Measurements from ENCODE around the gene GULP1. TPM values are rescaled to one million over a fixed set of nuclear protein-coding genes. Genes with fewer than 3 reads are reported as not detected.

The GULP1 gene
- total RNA-seq, 1 experiment from 2014 or later = 163 TPM

- in situ Hi-C loops (cut with HindIII; ENCODE audit: low sequenced_read_pairs) = no loop called here
- DNase-seq (ENCODE audit: low spot score) = no peak
These were observed 269.9 kb downstream of the GULP1 start for GRCh38 chr2:188561473-188561979.

DNA sequence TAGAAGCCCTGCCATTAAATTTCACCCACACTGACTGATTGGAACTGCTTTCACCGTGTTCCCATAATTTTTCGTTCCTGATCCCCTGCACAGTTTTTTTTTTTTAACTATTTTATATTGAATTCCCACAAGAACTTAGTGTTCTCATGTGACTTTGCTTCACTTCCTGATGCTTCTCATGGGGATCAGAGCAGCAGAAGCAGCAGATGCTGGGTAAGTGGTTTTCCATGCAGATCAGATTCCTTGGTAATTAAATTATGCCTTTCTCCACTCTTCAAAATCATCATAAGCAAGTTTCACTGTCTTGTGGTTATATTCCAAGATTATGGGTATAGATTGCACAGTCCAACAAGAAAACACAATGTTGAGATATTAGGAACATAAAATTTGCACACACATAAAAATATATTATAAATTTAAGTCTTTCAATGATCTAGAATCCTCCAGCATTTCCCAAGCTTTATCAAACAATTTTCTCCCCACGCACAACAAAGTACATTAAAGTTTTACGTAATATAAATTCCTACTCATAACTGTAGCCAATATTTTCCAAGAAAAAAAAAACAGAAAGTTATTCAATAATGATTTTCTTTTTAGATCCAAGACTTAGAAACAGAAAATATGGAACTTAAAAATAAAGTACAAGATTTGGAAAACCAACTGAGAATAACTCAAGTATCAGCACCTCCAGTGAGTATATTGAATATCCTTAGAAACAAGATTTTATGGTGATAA is 277.9 kb downstream of the GULP1 start:
- no peak for DNase-seq (ENCODE audit: low spot score)
- in situ Hi-C loops (cut with HindIII; ENCODE audit: low sequenced_read_pairs) = no loop called here

- DNase-seq (ENCODE audit: low spot score) = no peak
- in situ Hi-C loops (cut with HindIII; ENCODE audit: low sequenced_read_pairs) = no loop called here
These were observed 278.7 kb downstream of the GULP1 start for GRCh38 chr2:188570370-188570769.

DNA sequence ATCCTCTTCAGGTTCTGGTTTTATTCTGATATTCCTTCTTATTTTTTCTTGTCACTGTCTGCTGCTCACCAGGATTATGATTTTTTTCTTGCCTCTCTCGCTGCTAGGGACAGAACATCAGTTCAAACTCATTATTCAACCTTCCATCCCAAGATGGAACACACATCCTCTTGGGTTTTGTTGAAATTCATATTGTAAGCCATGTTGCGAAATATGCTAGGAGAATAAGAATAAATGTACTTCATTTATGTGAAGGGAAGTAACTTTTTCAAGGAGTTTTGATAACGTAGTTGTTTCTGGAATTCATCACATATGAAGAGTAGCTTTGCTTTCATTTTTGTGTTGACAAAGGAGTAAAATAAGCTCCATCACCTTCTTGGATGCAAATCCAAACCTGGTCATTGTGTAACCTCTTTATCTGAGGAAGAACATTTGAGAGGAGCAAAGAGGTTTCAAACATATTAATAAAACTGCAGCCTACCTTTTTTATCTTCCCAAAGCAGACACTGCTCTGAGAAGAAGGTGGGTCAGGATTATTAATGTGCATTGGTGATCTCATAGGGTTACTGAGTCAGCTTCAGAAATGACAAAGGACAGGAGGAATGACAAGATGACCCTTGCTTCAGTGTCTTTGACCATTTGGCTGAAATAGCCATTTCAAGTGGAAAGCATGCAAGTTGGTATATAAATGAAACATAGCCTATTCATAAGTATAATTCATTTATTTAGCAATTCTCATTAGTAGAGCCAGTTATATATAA is 280.0 kb downstream of the GULP1 start:
- in situ Hi-C loops (cut with HindIII; ENCODE audit: low sequenced_read_pairs) = no loop called here
- no peak for DNase-seq (ENCODE audit: low spot score)

- DNase-seq (ENCODE audit: low spot score) = no peak
- in situ Hi-C loops (cut with HindIII; ENCODE audit: low sequenced_read_pairs) = no loop called here
These were observed 280.9 kb downstream of the GULP1 start for GRCh38 chr2:188572592-188572991.

DNA sequence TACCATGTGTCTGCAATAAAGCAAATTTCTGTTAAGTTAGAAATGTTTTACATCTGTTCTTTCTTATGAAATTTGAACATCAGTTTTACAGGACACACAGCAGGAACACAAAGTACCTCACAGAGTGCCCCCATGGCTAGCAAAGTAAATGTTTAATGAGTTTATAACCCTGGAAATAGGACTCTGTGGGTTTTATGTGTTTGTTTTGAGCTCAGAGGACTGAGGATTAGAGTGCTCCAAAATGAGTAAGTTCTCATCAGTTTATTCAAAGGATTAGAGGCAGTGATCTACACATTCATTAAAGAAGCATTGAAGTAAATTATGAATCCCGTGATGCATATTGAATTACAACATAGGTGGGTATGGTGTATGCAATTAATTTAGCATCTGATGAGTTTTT is 281.8 kb downstream of the GULP1 start:
- DNase-seq (ENCODE audit: low spot score) = no peak
- in situ Hi-C loops (cut with HindIII; ENCODE audit: low sequenced_read_pairs) = no loop called here

- no peak for DNase-seq (ENCODE audit: low spot score)
- in situ Hi-C loops (cut with HindIII; ENCODE audit: low sequenced_read_pairs) = no loop called here
These were observed 284.3 kb downstream of the GULP1 start for GRCh38 chr2:188576006-188576405.

GRCh38 chr2:188576651-188577050 is 285.0 kb downstream of the GULP1 start:
- in situ Hi-C loops (cut with HindIII; ENCODE audit: low sequenced_read_pairs) = no loop called here
- DNase-seq (ENCODE audit: low spot score) = no peak

- in situ Hi-C loops (cut with HindIII; ENCODE audit: low sequenced_read_pairs) = no loop called here
- no peak for DNase-seq (ENCODE audit: low spot score)
These were observed 285.6 kb downstream of the GULP1 start for GRCh38 chr2:188577231-188577630.

DNA sequence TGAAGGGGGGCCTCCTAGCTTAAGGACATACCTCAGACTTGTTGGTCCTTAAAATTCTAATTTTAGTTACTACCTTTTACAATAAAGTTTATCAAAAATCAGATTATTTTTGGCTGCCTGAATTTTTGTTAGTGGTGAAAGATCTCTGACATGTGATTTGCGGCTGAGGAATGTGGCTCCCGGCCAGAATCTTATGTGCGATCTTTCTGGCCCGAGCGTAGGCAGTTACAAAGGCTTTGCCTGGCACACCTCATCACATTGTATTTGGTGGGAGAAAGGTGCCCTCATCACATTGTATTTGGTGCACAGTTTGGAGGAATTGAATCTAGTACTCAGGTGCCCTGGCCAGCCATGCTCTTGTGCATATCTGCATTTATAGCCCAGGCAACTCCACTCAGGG is 289.1 kb downstream of the GULP1 start:
- no peak for DNase-seq (ENCODE audit: low spot score)
- in situ Hi-C loops (cut with HindIII; ENCODE audit: low sequenced_read_pairs) = no loop called here

DNA sequence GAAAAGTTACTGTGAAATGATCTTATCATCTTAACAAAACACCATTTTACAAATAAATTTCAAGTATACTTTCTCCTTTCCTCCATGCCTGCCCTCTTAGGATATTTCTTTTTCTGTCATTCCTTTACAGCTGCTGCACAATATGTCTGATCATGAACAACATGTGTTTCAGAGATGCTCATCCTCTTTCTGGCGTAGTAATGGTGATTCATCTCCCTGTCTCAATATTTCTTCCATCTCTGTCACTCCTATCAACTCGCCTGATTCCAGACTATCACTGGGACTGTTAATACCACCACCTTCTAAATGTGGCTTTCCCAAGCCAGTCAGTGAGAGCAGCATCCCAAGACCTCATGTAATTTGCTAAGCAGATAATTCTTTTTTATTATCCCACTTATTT is 290.5 kb downstream of the GULP1 start:
- no peak for DNase-seq (ENCODE audit: low spot score)
- in situ Hi-C loops (cut with HindIII; ENCODE audit: low sequenced_read_pairs) = no loop called here

DNA sequence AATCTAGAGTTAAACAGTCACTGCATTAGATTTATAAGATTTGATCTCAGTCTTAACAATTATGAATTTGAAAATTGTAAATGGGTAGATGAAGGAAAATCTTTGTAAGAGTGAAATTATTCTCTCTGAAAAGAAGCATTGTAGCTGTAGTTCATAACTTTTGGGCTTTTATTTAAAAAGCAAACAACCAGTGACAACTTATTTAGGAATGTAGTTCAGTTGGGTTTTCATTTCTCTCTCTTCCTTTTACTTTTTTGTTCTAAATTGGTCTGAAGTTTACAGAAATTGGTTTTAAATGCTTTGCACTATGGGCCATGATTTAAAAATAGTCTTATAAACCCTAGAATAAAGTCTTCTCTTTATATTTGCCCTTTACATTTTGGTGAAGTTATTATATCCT is 296.6 kb downstream of the GULP1 start:
- DNase-seq (ENCODE audit: low spot score) = no peak
- in situ Hi-C loops (cut with HindIII; ENCODE audit: low sequenced_read_pairs) = no loop called here

GRCh38 chr2:188596054-188596453 is 304.4 kb downstream of the GULP1 start:
- in situ Hi-C loops (cut with HindIII; ENCODE audit: low sequenced_read_pairs) = no loop called here
- no peak for DNase-seq (ENCODE audit: low spot score)

DNA sequence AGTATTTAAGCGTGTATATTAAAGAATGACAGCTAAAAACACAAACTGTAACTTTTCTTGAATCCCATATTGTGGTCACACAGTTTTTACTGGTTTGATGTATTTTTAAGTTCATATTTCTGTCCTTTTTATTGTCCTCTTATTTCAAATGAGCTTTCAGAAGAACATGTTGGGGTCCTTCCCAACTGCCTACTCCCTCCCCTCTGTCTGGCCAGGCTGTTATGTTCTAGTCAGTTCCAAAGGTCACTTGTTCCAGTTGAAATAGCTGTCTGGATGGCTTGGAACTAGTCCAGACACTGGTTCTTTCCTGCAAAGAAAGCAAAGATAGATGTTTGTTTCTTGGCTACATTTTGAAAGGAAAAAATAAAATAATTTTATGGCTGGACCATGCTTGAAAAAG is 306.9 kb downstream of the GULP1 start:
- in situ Hi-C loops (cut with HindIII; ENCODE audit: low sequenced_read_pairs) = no loop called here
- DNase-seq (ENCODE audit: low spot score) = peak; percentile 9

GRCh38 chr2:188599140-188599539 is 307.5 kb downstream of the GULP1 start:
- in situ Hi-C loops (cut with HindIII; ENCODE audit: low sequenced_read_pairs) = no loop called here
- no peak for DNase-seq (ENCODE audit: low spot score)

DNA sequence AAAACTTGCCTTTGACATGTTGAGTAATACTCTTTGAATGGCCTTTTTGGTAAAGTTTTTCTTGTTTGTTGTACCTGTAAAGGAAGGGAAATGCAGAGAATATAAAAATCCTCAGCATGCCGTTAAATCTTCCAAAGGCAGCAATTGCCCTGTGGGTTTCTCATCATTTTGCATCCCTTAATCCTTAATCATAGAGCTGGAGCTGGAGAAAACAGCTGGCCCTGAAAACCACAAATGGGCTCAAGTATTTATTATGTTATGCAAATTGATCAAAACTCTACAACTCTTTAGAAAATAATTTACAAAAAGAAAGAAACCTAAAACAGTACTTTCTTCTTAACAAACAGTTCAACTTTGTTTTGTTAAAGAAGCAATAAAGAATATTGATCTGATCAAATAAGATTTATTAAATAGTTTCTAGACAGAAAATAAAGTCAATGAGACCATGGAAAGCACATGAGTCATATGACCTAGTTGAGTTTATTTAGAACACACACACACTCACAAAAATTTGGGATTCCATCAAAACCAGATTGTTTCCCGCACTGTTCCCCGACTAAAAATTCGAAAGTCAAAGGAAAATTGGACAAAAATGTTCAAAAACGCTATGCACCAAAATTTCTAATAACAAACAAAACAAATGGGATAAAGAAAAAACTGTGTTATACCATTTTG is 309.0 kb downstream of the GULP1 start:
- in situ Hi-C loops (cut with HindIII; ENCODE audit: low sequenced_read_pairs) = no loop called here

GRCh38 chr2:188601391-188601790 is 309.7 kb downstream of the GULP1 start:
- in situ Hi-C loops (cut with HindIII; ENCODE audit: low sequenced_read_pairs) = no loop called here
- DNase-seq (ENCODE audit: low spot score) = no peak

More for the DNA sequence above, 309.0 kb downstream of the GULP1 start:
- no peak for DNase-seq (ENCODE audit: low spot score)

DNA sequence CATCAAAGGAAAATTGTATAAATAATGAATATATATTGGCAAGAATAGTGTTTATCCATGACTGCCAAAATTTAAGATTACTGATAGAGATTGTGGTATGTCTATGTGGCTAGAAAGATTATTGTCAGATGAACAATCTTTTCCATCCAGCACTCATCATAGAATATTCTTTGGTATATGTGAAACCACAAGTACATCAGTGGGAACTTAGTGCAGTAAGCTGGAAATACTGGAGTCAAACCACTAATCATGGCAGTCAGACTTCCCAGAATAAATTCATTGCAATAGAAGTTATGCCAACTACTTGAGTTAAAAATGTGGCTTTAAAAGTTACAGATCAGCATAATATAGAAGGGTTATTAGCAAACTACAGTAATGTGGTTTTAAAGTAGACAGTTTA is 310.3 kb downstream of the GULP1 start:
- in situ Hi-C loops (cut with HindIII; ENCODE audit: low sequenced_read_pairs) = no loop called here
- DNase-seq (ENCODE audit: low spot score) = no peak

- no peak for DNase-seq (ENCODE audit: low spot score)
- in situ Hi-C loops (cut with HindIII; ENCODE audit: low sequenced_read_pairs) = no loop called here
These were observed 312.9 kb downstream of the GULP1 start for GRCh38 chr2:188604579-188604978.
